HG02840 (cell line): ENCODE results near the gene AKAP8.
"Not testable (repeated sequence)": the region's sequence is repeated elsewhere in the genome, so short reads cannot be mapped to it uniquely, and the experiment has no call there.

Experiments used
- ATAC-seq: cut with Tn5 transposase; IDR thresholded peaks from one replicate; pipeline ENCODE4 v1.9.1; 2021; ENCODE audit warnings: mild to moderate bottlenecking, moderate library complexity, moderate number of reproducible peaks; ENCODE audit not compliant: unreplicated experiment, low FRiP score

The AKAP8 gene

GRCh38 chr19:15374105-15374651, 5.4 kb downstream of the AKAP8 start:
- no peak for ATAC-seq

DNA sequence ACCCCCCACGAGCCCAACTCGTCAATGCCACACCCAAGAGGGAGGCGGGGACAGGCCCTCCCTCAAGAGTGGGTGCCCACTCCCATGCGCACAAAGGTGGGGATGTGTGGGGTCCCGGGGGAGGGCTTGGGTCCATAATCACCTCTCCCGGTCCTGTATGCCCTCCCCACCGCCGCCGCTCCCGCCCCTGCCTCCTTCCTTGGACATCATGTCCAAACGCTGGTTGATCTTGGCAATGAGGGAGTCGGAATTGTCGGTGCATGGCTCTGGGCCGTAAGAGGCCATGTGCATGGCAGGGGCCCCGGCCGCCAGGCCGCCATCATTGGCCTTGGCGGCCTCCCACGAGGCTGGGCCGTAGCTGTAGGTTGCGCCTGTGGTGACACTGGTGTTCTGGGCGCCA, 5.9 kb downstream of the AKAP8 start:
- ATAC-seq: no peak

- no peak for ATAC-seq
These were observed 6.7 kb downstream of the AKAP8 start for GRCh38 chr19:15372891-15373301.

GRCh38 chr19:15372470-15372869, 7.1 kb downstream of the AKAP8 start:
- ATAC-seq: no peak

DNA sequence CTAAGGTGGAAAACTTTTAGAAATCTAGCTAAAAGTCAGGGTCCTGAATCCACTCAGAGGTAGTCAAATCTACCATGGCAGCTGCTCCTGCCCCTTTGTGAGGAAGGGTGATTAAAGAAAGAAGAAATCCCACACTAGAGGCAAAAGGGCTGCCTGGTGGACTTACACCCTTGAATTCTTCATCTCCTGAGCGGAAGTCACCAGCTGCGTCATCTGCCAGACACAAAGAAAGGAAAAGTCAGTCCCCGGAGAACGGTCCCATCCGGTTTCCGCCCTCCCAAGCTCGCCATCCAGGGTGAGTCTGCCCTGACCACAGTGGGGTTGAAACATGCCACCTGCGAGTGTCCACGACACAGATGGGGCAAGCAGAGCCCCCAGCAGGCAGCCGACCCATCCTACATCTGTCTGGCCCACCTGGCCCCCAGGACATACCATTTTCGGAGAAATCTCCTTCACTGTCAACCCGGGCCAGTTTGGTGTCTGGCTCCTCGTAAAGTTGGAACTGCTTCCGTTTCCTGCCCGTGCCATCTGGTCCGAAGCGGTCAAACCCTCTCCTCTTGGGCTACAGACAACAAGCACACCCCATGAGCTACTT, 7.7 kb downstream of the AKAP8 start:
- no peak for ATAC-seq

DNA sequence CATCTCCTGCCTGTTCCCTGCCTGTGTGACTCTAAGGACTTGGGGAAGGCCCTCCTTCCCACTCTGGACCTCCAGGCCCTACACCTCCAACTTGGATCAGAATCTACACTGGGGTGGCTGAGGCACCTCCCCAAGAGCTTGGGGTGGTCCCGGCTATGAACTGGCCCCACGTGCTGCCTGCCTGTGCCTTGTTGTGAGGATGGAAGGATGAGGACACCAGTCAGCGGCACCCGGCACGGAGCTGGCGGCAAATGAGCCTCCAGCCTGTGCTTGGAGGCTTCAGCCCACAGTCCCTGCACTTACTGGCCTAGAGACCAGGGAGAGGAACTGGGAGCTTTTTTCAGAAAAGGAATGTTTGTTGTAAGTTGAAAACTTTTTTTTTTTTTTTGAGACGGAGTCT, 8.5 kb downstream of the AKAP8 start:
- ATAC-seq: no peak

GRCh38 chr19:15369594-15369891, 10.0 kb downstream of the AKAP8 start:
- no peak for ATAC-seq

DNA sequence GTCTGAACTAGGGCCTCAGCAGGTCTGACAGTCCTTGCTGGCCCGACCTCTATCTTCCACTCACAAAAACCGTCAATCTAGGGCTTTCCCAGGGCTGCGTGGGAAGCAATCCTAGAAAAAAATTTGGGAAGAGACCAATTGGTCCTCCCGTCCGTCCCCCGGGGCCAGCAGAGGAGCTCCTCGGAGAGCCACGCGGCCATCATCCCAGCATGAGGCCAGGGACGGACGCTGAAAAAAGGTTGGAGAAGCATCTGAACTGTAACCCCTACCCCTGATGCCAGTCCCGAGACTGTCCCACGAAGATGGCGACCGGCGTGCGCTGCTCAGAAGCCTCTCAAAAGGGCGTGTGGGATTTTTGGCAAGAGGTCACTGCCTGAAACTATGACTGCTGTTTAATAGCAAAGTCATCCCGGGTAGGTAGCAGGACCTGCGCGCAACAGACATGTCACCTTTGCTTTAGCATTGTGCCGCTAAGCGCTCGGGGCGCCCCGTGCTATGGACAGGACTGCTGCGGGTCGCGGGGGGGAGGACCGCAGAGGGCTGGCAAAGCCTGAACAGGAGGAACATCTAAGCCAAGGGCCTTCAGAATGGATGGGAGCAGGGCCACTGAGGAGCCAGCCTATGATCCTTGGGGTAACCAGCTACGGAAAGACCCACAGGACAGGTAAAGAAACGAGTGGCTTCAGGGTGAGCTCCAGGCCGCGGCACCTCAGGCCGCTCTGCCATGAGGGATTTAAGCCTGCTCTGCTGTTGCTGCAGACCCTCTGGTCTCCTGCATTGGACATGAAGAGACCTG, 10.6 kb downstream of the AKAP8 start:
- ATAC-seq: no peak

DNA sequence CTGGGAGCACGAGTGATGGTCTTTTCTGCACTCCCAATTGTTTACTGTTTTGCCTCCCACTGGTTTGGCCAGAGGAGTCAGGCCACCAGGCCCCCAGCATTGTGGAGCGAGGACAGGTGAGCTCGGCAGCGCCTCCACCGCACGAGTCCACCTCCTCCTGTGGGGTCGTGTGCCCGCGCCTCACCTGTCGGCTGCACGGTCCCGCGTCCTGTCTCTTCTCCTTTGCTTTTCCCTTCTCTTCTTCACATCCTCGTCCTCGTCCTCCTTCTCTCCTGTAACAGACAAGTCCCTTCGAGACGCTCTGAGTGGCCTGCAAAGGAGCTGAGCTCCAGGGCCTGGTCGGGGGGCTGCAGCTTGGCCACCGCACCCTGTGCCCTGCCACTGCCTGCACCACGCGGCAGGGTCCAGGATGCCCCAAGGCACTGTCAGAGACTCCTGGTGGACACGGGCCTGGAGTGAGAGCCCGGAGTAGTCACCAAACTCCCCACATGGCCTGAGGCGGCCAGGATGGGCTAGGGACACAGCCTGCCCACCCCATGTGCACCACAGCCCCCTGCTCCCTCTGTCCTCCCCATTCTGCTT, 11.4 kb downstream of the AKAP8 start:
- no peak for ATAC-seq

DNA sequence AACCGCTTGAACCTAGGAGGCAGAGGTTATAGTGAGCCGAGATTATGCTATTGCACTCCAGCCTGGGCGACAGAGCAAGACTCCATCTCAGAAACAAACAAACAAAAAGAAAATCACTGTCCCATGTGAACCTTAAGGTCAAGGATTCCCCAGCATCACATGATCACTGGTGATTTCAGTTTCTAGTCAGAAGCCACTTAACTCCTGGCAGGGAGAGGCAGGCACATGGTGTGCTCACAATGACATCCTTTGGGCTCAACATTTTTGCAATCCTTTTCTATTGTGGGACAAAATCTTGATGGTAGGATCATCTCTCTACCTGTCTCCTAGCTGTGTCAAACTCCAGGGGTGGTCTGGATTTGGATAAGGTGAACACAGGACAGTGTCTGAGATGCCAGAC, 12.1 kb downstream of the AKAP8 start:
- no peak for ATAC-seq

DNA sequence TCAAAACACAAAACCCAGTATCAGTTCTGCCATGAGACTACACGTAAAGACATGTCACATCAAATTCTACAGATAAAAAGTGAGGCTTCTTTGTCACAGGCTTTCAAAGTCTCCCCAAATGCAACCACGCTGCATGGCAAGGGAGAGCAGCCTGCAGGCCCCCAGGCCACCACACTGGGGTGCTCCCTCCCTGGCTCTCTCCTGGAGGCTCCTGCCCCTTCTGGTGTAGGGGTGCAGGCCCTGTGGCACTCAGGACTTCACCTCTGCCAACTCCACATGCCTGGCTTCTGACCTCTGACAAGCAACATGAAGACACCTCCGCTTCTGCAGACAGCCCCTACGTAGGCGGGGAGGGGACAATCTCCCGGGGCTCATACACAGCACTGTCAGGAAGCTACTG, 14.3 kb downstream of the AKAP8 start:
- no peak for ATAC-seq

DNA sequence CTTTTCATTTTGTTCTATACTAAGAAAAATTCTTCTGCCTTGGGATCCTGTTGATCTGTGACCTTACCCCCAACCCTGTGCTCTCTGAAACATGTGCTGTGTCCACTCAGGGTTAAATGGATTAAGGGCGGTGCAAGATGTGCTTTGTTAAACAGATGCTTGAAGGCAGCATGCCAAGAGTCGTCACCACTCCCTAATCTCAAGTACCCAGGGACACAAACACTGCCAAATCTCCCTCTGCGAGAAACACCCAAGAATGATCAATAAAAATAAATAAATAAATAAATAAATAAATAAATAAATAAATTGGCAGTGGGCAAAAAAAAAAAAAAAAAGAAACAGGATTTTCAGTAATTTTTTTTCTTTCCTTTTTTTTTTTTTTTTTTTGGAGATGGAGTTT, 15.8 kb downstream of the AKAP8 start:
- ATAC-seq: not testable (repeated sequence)

- ATAC-seq: not testable (repeated sequence)
These were observed 16.5 kb downstream of the AKAP8 start for GRCh38 chr19:15363048-15363447.

GRCh38 chr19:15360015-15360414, 19.6 kb downstream of the AKAP8 start:
- ATAC-seq: not testable (repeated sequence)

DNA sequence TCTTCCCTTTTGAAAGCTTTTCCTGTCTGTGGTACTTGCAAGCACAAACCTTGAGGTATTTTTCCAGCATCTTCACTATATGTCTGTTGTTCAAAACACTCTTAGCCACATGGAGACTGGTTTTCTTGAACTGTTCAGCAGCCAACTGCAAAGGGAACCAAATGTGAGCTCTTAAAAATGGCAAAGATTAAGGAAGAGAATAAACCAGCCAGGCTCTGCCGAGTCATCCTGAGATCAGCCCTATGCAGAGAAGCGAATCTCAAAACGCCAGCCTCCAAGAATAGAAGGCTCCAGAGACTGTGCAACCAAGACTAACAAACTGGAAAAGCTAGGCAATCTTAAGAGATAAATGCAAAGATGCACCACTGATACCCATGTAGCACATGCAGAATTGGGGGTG, 20.7 kb downstream of the AKAP8 start:
- ATAC-seq: no peak

DNA sequence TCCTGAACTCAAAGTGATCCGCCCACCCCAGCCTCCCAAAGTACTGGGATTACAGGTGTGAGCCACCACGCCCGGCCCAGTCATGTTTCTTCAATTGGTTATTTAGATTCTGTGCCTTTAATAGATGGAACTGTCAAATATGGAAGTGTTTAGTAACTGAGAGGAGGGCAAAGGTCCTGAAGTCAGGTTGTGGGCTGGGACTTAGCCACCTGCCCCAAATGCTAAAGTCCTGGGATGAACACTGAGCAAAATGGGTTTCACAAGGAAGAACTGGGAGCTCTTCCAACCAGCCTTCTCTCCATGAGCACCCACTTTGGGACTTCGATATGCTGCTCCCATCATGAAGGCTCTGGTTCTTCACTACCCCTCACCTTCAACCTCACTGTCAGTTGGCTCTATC, 21.7 kb downstream of the AKAP8 start:
- ATAC-seq: no peak

DNA sequence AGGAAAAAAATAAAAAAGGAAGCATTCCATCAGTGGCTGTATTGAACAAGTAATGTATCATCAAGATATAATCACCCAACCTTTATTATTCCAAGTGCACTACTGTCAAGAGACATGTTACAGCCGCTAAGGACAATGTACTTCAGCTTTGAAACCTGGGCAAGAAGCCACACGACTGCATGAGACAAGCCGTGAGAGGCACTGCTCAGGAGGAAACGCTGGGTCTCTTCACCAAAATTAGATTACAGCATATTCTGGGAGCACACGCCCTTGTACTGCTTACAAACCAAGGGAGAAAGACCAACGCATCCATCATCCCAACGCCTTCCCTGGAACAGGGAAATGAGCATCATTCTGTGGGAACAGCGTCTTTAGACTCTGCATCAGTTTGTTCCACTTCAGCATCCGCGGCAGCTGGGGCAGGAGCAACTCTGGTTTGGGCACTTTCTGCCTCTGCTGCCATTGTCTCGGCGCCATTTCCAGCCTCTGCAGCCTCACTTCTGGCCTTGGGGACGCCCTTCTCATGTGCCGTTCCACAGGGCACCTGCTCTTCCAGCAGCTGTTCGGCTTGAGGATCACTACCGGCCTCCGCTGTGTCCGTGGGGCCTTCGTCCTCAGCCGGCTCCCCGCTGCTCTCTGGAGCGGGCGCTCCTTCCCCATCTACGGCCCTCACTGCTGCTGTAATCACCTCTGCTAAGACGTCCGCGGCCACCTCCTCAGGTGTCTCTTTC, 24.9 kb downstream of the AKAP8 start:
- no peak for ATAC-seq

GRCh38 chr19:15353908-15354307, 25.7 kb downstream of the AKAP8 start:
- ATAC-seq: no peak

GRCh38 chr19:15352535-15352934, 27.1 kb downstream of the AKAP8 start:
- not testable (repeated sequence) for ATAC-seq

GRCh38 chr19:15341328-15341727, 38.3 kb downstream of the AKAP8 start:
- ATAC-seq: not testable (repeated sequence)

DNA sequence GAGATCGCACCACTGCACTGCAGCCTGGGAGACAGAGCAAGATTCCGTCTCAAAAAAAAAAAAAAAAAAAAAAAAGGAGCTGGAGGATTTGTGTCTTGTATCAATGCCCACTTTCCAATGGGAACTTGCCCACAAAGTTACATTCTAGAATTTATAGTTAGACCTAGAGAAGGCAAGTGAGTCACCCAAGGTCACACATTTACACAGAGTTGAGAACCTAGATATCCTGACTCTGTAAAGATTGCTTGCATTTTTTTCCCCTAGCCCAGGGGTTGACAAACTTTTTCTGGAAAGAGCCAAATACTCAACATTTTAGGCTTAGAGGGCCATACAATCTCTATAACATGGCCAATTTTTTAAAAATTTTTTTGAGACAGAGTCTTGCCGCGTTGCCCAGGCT, 39.5 kb downstream of the AKAP8 start:
- ATAC-seq: no peak
